ENCODE measurements around the gene MAGI1. TPM values are rescaled to one million over a fixed set of nuclear protein-coding genes. Genes with fewer than 3 reads are reported as not detected.

MAGI1 gene
- polyA plus RNA-seq, 1 of the 3 experiments (the other 2 are of a cell fraction) = 10.3 TPM

- Histone ChIP-seq H3F3A (replicated peaks; ENCODE audit: insufficient read depth) (no peaks in the 10 kb centered on the region), H2AFZ (ENCODE audit: low read depth) (no peak overlapping the region), H3K4me1 (ENCODE audit: control insufficient read depth in 1 of 2, insufficient read depth in 2 of 2, low read depth in 1 of 2, low read length in 1 of 2) (peaks cover 5% of the 10 kb centered on the region in 2 experiments; a peak in 1 of 4 replicates), H3K27ac (ENCODE audit: low read depth in 2 of 2, low read length in 1 of 2) (no peak overlapping the region), H3K4me3 (ENCODE audit: low read depth in 2 of 2, low read length in 1 of 2) (no peak overlapping the region), H3K9ac (no peak overlapping the region), H3K27me3 (ENCODE audit: insufficient read depth) (no peaks in the 10 kb centered on the region), H3K4me2 (no peak overlapping the region), H3K9me3 (no peaks in the 10 kb centered on the region), H4K20me1 (ENCODE audit: insufficient read depth) (no peaks in the 10 kb centered on the region), H3K9me2 (no peaks in the 10 kb centered on the region), H3K79me2 (ENCODE audit: insufficient read depth) (no peaks in the 10 kb centered on the region), H3K36me3 (replicated peaks in 1 of 2; ENCODE audit: control insufficient read depth in 1 of 2, insufficient read depth in 2 of 2, low read length in 1 of 2) (no peaks in the 10 kb centered on the region)
- ChIA-PET CTCF (no interaction called here), POLR2A (no interaction called here)
- DNase-seq = no peak
- 60% methylated on average over 3 of the region's 3 CpGs for WGBS (ENCODE audit: low lambda C conversion rate)
- no peak for TF ChIP-seq ELF1 (IDR thresholded peaks at IDR 0.05)
- no peak for TF ChIP-seq ZBTB33 (IDR thresholded peaks at IDR 0.05; ENCODE audit: borderline replicate concordance, low read depth)
- no peak for TF ChIP-seq TCF12 (IDR thresholded peaks at IDR 0.05)
- TF ChIP-seq IRF3 (IDR thresholded peaks at IDR 0.05; ENCODE audit: low read depth, low read length) = no peak
- TF ChIP-seq RCOR1 (IDR thresholded peaks at IDR 0.05; ENCODE audit: low read length) = no peak
- TF ChIP-seq TEAD4 (IDR thresholded peaks at IDR 0.05; ENCODE audit: borderline replicate concordance, insufficient read depth) = no peak
- no peak for TF ChIP-seq REST (IDR thresholded peaks at IDR 0.05; ENCODE audit: low read depth, low read length)
- no peak for TF ChIP-seq MXI1 (IDR thresholded peaks at IDR 0.05; ENCODE audit: low read depth, low read length)
- no peak for TF ChIP-seq CTCF (IDR thresholded peaks at IDR 0.05)
Observed at GRCh38 chr3:65625305-65625704, 413.4 kb downstream of the MAGI1 start.

Measured in SK-N-SH (cell line).